ENCODE data around the gene GRB10.

Gene GRB10

DNA sequence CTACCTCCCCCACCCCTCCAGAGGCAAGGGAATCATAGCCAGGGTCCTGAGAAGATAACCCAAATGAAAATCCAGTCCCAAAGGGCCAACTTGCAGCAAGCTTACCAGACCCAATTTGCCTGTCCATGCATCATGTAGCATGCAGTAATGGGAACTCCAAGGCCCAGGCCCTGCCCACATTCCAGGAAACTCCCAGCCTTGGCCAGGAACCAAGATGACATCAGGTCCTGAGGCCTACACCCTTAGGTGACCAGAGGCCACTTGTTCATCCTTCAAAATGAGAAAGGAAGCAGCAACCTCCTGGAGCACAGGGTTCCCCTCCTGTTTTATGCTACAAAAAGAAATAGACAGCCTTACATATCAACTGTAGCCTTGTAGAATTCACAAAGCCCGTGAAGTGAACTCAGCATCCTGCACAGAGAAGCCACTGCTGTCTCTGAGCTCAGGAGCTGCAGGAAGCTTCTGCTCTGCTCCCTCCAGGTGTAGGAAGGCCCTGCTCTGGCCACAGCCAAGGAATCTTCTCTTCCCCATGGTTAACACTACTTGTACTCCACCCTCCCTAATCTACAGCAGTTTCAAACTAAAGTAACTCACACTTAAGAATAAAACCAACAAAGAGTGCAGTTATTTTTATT, 30.3 kb upstream of the GRB10 start:
- TF ChIP-seq, protein P1, sequence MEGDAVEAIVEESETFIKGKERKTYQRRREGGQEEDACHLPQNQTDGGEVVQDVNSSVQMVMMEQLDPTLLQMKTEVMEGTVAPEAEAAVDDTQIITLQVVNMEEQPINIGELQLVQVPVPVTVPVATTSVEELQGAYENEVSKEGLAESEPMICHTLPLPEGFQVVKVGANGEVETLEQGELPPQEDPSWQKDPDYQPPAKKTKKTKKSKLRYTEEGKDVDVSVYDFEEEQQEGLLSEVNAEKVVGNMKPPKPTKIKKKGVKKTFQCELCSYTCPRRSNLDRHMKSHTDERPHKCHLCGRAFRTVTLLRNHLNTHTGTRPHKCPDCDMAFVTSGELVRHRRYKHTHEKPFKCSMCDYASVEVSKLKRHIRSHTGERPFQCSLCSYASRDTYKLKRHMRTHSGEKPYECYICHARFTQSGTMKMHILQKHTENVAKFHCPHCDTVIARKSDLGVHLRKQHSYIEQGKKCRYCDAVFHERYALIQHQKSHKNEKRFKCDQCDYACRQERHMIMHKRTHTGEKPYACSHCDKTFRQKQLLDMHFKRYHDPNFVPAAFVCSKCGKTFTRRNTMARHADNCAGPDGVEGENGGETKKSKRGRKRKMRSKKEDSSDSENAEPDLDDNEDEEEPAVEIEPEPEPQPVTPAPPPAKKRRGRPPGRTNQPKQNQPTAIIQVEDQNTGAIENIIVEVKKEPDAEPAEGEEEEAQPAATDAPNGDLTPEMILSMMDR (IDR thresholded peaks at IDR 0.05; ENCODE audit: low read depth, low read length), result no peak

DNA sequence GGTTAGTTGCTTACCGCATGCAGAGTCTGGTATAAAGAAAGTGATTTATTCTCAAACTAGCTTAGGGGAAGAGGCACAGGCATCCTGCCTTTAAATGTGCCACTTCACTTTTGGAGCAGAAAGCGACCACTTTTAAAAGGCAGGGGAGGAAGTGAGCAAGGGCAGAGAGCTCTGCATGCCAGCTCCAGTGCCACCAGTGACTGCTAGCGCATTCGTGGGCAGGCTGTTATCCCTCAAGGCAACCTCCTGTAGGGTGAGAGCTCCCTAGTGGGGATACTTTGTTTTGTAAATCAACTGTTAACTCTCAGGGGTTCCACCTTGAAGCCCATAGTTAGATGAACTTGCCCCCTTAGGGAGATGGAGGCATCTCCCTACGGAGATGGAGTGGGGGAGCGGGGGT, 29.4 kb upstream of the GRB10 start:
- TF ChIP-seq, protein P1 (IDR thresholded peaks at IDR 0.05; ENCODE audit: low read depth, low read length), result no peak
- DNase-seq (ENCODE audit: extremely low read depth, low read depth), result no peak

More for the DNA sequence above, 30.3 kb upstream of the GRB10 start:
- peak; percentile 23 for DNase-seq (ENCODE audit: extremely low read depth, low read depth)

GRCh38 chr7:50808282-50808888, 25.7 kb upstream of the GRB10 start:
- TF ChIP-seq, protein P1 (IDR thresholded peaks at IDR 0.05; ENCODE audit: low read depth, low read length), result no peak
- DNase-seq (ENCODE audit: extremely low read depth, low read depth), result no peak

GRCh38 chr7:50807026-50807730, 24.5 kb upstream of the GRB10 start:
- TF ChIP-seq, protein P1 (IDR thresholded peaks at IDR 0.05; ENCODE audit: low read depth, low read length), result no peak
- DNase-seq (ENCODE audit: extremely low read depth, low read depth), result no peak

DNA sequence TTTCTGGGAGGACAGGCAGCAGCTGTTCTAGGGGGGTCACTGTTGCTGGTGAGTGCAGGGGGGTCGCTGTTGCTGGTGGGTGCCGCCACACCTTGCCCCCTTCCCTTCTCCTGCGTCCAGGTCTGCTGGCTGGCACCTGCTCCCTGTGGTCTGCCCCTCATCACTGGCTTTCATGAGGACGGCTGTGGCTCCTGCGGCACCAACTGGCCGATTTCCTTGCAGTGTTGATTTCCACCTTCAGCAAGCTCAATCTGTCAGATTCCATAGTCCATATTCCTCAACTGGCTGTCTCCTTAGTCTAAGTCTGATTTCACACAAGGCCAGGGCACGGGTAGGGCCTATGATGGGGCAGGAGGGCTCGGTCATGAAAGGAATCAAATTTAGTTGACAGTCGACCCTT, 23.4 kb upstream of the GRB10 start:
- TF ChIP-seq, protein P1 (IDR thresholded peaks at IDR 0.05; ENCODE audit: low read depth, low read length), result no peak
- no peak for DNase-seq (ENCODE audit: extremely low read depth, low read depth)

DNA sequence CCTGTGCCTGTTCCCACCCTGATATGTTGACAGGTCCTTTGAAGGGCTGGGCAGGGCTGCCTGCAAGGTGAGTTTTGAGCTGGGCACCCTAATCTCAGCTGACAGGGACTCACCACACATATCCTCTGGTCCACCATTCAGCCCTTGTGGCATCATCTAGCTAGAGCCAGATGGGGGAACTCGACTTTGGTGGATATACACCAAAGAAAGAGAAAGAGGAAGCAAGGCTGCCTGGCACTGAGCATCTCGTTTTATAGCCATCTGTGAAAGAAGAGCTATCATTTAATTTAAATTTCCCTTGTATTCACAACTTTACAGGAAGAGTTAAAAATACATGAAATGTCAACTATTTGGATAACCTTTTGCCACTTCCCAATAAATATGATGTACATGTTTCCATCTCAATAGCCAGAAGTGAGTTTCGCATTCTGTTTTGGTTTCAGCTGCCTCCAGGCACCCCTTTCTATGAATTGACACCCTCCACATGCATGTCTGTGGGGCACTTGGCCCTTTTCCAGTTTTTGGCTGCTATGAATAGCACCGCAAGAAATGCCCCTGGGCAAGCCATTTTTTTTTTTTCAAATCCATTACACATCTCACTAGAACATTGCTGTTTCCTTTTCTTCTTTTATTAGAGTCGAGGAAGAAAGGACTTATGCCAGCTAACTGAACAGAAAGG, 22.9 kb upstream of the GRB10 start:
- DNase-seq (ENCODE audit: extremely low read depth, low read depth), result no peak
- TF ChIP-seq, protein P1 (IDR thresholded peaks at IDR 0.05; ENCODE audit: low read depth, low read length), result no peak

Measured in AG09319 (cell line).